Smooth muscle cell (in vitro differentiated cells): Measurements from ENCODE around the gene CLEC16A. TPM values are rescaled to one million over a fixed set of nuclear protein-coding genes. Genes with fewer than 3 reads are reported as not detected.
"Not testable (repeated sequence)": the region's sequence is repeated elsewhere in the genome, so short reads cannot be mapped to it uniquely, and the experiment has no call there.

Experiments
- DNase-seq: peaks from one replicate; lab custom pipeline; 2025; ENCODE audit not compliant: unreplicated experiment; lab: John Stamatoyannopoulos, UW
- H2AFZ ChIP-seq: fragments of 200-600 bp; sonication (generic); 2 replicates; pipeline ENCODE4 v1.6.0; 2016; ENCODE audit warnings: antibody characterized with exemption, low read depth, mild to moderate bottlenecking
- H3F3A ChIP-seq: fragments of 200-600 bp; sonication (generic); 2 replicates; pipeline ENCODE4 v1.6.0; 2017; ENCODE audit warnings: antibody characterized with exemption, low read depth
- H3K27ac ChIP-seq: fragments of 200-600 bp; sonication (generic); 2 replicates; pipeline ENCODE4 v1.5.1; 2016; ENCODE audit warnings: low read depth, mild to moderate bottlenecking
- H3K27me3 ChIP-seq: fragments of 200-600 bp; sonication (generic); 2 replicates; pipeline ENCODE4 v1.6.1; 2016; ENCODE audit warnings: low read depth, mild to moderate bottlenecking
- H3K36me3 ChIP-seq: fragments of 200-600 bp; sonication (generic); 2 replicates; pipeline ENCODE4 v1.5.1; 2016; ENCODE audit warnings: low read depth
- H3K4me1 ChIP-seq: fragments of 200-600 bp; sonication (generic); 2 replicates; pipeline ENCODE4 v1.5.1; 2016; ENCODE audit warnings: low read depth
- H3K4me2 ChIP-seq: fragments of 200-600 bp; sonication (generic); 2 replicates; pipeline ENCODE4 v1.6.0; 2016; ENCODE audit warnings: mild to moderate bottlenecking
- H3K4me3 ChIP-seq: fragments of 200-600 bp; sonication (generic); 2 replicates; pipeline ENCODE4 v1.5.1; 2016; ENCODE audit warnings: mild to moderate bottlenecking
- H3K79me2 ChIP-seq: fragments of 200-600 bp; sonication (generic); 2 replicates; pipeline ENCODE4 v1.6.0; 2016; ENCODE audit warnings: low read depth, mild to moderate bottlenecking
- H3K9ac ChIP-seq: fragments of 200-600 bp; sonication (generic); 2 replicates; pipeline ENCODE4 v1.6.0; 2016; ENCODE audit warnings: low read depth
- H3K9me3 ChIP-seq: fragments of 200-600 bp; sonication (generic); replicated peaks from 2 replicates; pipeline ENCODE4 v1.5.1; 2016; ENCODE audit warnings: low read depth
- H4K20me1 ChIP-seq: fragments of 200-600 bp; sonication (generic); 2 replicates; pipeline ENCODE4 v1.6.0; 2016; ENCODE audit warnings: low read depth
- WGBS: methylation state at CpG from one replicate; pipeline ENCODE4 v1.1.7; 2016; ENCODE audit warnings: low lambda C conversion rate; 5-methylcytosine and 5-hydroxymethylcytosine counted together
- polyA plus RNA-seq: library from polyadenylated mRNA; unstranded; fragments of >200 nt; fragmentation: Nextera tagmentation; extraction: Ambion mirVana; gene quantifications from 2 replicates; pipeline ENCODE4 v1.2.1, GENCODE V29; 2016
- total RNA-seq: library from RNA; depleted of rRNA; stranded (reverse); fragments of >200 nt; gene quantifications from 2 replicates; pipeline ENCODE4 v1.2.3, GENCODE V29; 2014
- TF ChIP-seq, protein P1 (sequence below): fragments of 200-600 bp; sonication (generic); IDR thresholded peaks from 2 replicates; pipeline ENCODE4 v1.5.1; 2017; ENCODE audit warnings: borderline replicate concordance, mild to moderate bottlenecking, antibody characterized with exemption; ENCODE audit not compliant: insufficient read depth, poor library complexity, severe bottlenecking

Gene CLEC16A
- total and polyA plus RNA-seq, 2 experiments from 2014 or later, result 12.6 to 16.2 TPM

DNA sequence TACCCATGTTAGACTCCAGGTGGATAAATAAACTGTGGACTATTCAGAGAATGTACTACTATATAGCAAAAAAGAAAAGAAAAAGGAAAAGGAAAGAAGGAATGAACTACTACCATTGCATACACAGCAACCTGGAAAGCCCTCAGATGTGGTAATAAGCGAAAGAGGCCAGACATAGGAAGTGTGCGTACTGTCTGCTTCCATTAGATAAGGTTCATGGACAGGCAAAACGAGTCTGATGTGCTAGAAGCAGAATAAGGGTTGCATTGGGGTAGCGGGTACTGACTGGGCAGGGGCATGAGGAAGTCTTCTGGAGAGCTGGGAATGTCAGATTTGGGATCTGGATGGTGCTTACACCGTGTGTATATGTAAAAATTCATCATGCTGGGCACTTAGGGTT lies 21.8 kb downstream of the CLEC16A start:
- TF ChIP-seq, protein P1, sequence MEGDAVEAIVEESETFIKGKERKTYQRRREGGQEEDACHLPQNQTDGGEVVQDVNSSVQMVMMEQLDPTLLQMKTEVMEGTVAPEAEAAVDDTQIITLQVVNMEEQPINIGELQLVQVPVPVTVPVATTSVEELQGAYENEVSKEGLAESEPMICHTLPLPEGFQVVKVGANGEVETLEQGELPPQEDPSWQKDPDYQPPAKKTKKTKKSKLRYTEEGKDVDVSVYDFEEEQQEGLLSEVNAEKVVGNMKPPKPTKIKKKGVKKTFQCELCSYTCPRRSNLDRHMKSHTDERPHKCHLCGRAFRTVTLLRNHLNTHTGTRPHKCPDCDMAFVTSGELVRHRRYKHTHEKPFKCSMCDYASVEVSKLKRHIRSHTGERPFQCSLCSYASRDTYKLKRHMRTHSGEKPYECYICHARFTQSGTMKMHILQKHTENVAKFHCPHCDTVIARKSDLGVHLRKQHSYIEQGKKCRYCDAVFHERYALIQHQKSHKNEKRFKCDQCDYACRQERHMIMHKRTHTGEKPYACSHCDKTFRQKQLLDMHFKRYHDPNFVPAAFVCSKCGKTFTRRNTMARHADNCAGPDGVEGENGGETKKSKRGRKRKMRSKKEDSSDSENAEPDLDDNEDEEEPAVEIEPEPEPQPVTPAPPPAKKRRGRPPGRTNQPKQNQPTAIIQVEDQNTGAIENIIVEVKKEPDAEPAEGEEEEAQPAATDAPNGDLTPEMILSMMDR, result no peak
- Histone ChIP-seq H3K9me3 (no peaks in the 10 kb centered on the region), H3K4me3 (no peak overlapping the region), H3F3A (no peaks in the 10 kb centered on the region), H3K36me3 (no peaks in the 10 kb centered on the region), H3K4me2 (no peak overlapping the region), H3K9ac (no peak overlapping the region), H2AFZ (no peak overlapping the region), H3K79me2 (peaks cover 3% of the 10 kb centered on the region), H4K20me1 (peaks cover 38% of the 10 kb centered on the region), H3K4me1 (no peaks in the 10 kb centered on the region), H3K27ac (no peak overlapping the region), H3K27me3 (no peaks in the 10 kb centered on the region)
- DNase-seq, result no peak
- WGBS, result 89% methylated on average over 5 of the region's 5 CpGs

DNA sequence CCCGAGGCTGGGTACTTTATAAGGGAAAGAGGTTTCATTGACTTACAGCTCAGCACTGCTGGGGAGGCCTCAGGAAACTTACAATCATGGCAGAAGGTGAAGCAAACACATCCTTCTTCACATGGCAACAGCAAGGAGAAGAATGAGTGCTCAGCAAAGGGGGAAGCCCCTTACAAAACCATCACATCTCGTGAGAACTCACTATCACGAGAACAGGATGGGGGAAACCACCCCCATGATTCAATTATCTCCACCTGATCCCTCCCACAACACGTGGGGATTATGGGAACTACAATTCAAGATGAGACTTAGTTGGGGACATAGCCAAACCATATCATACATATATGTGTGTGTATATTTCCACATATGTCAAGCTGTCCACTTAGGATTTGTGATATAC lies 22.2 kb downstream of the CLEC16A start:
- H3K79me2 ChIP-seq, H3K9ac ChIP-seq, H3K4me1 ChIP-seq, H3K27me3 ChIP-seq, H3K4me2 ChIP-seq, H3K36me3 ChIP-seq, H3K4me3 ChIP-seq, DNase-seq, H2AFZ ChIP-seq, H3K27ac ChIP-seq, H3F3A ChIP-seq, H3K9me3 ChIP-seq: not testable (repeated sequence)
- peaks cover 38% of the 10 kb centered on the region for H4K20me1 ChIP-seq
- WGBS, result 96% methylated on average over 4 of the region's 4 CpGs

DNA sequence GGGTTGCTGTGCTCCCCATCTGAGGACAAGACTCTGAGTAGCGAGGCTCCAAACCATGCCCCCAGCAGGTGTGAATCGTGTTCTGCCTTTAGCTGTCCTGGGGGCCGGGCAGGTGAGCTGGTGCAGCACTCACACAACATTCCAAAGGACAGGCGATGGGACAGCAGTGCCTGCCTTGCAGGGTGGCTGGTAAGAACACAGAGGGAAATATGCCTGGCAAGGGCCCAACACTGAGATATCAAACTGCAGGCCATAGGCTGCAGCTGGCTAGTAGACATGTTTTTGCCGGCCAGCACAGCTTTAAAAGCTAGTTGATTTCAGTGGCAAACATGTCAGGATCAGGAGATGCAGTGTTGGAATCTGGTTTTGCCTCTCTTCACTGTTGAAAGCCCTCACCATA lies 23.6 kb downstream of the CLEC16A start:
- H3K27ac ChIP-seq, result no peak overlapping the region
- no peaks in the 10 kb centered on the region for H3K9me3 ChIP-seq

DNA sequence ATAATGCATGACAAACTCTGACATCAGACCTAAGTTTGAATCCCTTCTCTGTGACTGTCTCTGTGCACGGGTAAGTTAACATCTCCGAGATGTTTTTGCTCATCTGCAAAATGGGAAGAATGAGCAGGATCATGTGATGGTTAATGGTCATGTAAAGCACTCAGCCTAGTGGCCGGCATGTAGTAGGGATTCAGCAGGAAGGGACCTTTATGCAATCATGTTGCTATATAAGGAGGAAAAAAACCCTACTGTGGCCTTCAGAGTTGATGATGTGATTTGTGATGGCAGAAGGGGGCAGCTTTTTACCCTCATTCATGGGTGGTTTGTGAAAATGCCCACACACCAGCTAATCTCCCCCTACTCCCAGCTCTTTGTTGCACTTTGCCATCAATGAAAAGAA lies 24.1 kb downstream of the CLEC16A start:
- Histone ChIP-seq H3K36me3 (no peaks in the 10 kb centered on the region), H3K4me2 (no peak overlapping the region), H3K27me3 (no peaks in the 10 kb centered on the region), H3K79me2 (peaks cover 3% of the 10 kb centered on the region), H4K20me1 (peaks cover 38% of the 10 kb centered on the region), H3F3A (peaks cover 11% of the 10 kb centered on the region), H2AFZ (no peak overlapping the region), H3K4me1 (peaks cover 8% of the 10 kb centered on the region), H3K4me3 (no peak overlapping the region), H3K9ac (no peak overlapping the region), H3K27ac (no peak overlapping the region), H3K9me3 (no peaks in the 10 kb centered on the region)
- DNase-seq, result no peak
- TF ChIP-seq, protein P1, result no peak
- WGBS, result 82% methylated on average over 3 of the region's 3 CpGs

More for the DNA sequence above, 23.6 kb downstream of the CLEC16A start:
- Histone ChIP-seq H4K20me1 (peaks cover 38% of the 10 kb centered on the region), H3F3A (peaks cover 11% of the 10 kb centered on the region), H3K9ac (no peak overlapping the region), H3K4me1 (peaks cover 8% of the 10 kb centered on the region), H3K27me3 (no peaks in the 10 kb centered on the region), H3K79me2 (peaks cover 3% of the 10 kb centered on the region), H2AFZ (no peak overlapping the region), H3K4me3 (no peak overlapping the region), H3K36me3 (no peaks in the 10 kb centered on the region), H3K4me2 (no peak overlapping the region)
- TF ChIP-seq, protein P1, result no peak
- WGBS, result 80% methylated on average over 5 of the region's 5 CpGs
- no peak for DNase-seq
